Esophagus muscularis mucosa (tissue), 4 donors: Measurements from ENCODE around the gene CAMTA1.

Experiments
- EP300 ChIP-seq: sonication (generic); formaldehyde crosslinking; IDR thresholded peaks from one replicate; pipeline ENCODE4 v1.6.1; 2017; ENCODE audit warnings: antibody characterized with exemption
- POLR2A ChIP-seq: fragments of 450-650 bp; IDR thresholded peaks from one replicate; pipeline ENCODE4 v1.6.1; 2017; ENCODE audit warnings: antibody characterized with exemption, moderate library complexity, mild to moderate bottlenecking, low read depth
- POLR2AphosphoS5 ChIP-seq, 2 donors: sonication (generic); formaldehyde crosslinking; IDR thresholded peaks; one replicate each; pipeline ENCODE4 v1.6.1; 2017; ENCODE audit warnings: antibody characterized with exemption in 2 of 2
- TF ChIP-seq, protein P1 (sequence below), 3 experiments: fragments of 200-600 bp in 2 of 3; fragments of 450-650 bp in 1 of 3; sonication (generic) in 2 of 3; IDR thresholded peaks; one replicate each; pipeline ENCODE4 v1.5.1; 2017 to 2019; ENCODE audit warnings: antibody characterized with exemption in 3 of 3, mild to moderate bottlenecking in 2 of 3, moderate library complexity in 1 of 3

DNA sequence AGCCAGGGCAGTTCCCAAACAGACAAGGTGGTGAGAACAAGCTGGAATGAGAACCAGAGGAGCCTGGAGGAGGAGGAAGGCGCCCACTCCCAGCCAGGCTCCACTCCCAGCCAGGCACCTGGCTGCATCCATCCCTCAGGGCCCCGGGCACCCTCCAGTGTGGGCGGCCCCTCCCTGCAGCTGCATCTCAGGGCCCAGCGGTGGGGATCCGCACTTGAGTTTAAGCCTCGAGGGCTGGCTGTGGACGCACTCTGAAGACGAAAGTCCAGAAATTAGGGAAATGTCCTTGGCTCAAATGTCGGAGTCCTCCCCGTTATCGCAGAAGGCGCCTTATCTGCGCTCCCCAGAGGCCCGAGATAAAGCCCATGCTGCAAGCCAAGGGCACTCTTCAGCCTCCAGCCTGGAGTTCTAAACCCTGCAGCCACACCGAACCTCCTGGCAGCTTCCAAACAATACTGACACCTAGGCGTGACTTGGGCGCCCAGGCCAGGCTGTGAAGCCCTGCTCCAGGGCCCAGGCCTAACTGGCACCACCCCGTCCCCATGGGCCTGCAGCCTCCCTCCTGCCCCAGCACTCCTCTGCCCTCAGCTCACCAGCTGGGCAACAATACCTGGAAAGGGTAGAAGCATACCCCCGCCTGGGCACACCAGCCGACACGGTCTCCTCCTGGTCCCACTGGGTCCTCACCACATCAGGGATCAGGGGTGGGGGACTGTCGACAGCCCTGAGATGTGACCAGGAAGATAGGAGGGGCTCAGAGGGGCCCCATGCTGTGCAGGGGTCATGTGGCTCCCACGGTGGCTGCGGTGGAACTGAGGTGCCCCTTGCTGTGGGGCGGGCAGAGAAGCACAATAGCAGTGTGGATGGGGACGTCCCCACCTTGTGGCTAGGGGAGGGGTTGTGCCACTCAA lies 801.0 kb downstream of the CAMTA1 start:
- TF ChIP-seq, protein P1, sequence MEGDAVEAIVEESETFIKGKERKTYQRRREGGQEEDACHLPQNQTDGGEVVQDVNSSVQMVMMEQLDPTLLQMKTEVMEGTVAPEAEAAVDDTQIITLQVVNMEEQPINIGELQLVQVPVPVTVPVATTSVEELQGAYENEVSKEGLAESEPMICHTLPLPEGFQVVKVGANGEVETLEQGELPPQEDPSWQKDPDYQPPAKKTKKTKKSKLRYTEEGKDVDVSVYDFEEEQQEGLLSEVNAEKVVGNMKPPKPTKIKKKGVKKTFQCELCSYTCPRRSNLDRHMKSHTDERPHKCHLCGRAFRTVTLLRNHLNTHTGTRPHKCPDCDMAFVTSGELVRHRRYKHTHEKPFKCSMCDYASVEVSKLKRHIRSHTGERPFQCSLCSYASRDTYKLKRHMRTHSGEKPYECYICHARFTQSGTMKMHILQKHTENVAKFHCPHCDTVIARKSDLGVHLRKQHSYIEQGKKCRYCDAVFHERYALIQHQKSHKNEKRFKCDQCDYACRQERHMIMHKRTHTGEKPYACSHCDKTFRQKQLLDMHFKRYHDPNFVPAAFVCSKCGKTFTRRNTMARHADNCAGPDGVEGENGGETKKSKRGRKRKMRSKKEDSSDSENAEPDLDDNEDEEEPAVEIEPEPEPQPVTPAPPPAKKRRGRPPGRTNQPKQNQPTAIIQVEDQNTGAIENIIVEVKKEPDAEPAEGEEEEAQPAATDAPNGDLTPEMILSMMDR (IDR thresholded peaks at IDR 0.05), result no peak
- TF ChIP-seq POLR2A (no peak), EP300 (no peak), POLR2AphosphoS5 (IDR thresholded peaks at IDR 0.05) (no peak)
